A673 (cell line): ENCODE measurements around the gene KLRB1.
"Not testable (repeated sequence)": the region's sequence is repeated elsewhere in the genome, so short reads cannot be mapped to it uniquely, and the experiment has no call there.

Experiments used
- EZH2 ChIP-seq: fragments of 200-600 bp; sonication (generic); IDR thresholded peaks from 2 replicates; pipeline ENCODE4 v1.6.1; 2017; ENCODE audit warnings: borderline replicate concordance, low read depth, mild to moderate bottlenecking, mixed read lengths, antibody characterized with exemption, low read length; ENCODE audit not compliant: poor library complexity, severe bottlenecking
- TF ChIP-seq, protein P1 (sequence below): fragments of 300-800, 200-600 bp; sonication (generic); conservative IDR thresholded peaks from 2 replicates; pipeline ENCODE4 v1.5.1; 2017; ENCODE audit warnings: low read depth, mild to moderate bottlenecking, antibody characterized with exemption, low read length, moderate library complexity, mixed read lengths

GRCh38 chr12:9644985-9645551, 37.4 kb upstream of the KLRB1 start:
- TF ChIP-seq, protein P1, sequence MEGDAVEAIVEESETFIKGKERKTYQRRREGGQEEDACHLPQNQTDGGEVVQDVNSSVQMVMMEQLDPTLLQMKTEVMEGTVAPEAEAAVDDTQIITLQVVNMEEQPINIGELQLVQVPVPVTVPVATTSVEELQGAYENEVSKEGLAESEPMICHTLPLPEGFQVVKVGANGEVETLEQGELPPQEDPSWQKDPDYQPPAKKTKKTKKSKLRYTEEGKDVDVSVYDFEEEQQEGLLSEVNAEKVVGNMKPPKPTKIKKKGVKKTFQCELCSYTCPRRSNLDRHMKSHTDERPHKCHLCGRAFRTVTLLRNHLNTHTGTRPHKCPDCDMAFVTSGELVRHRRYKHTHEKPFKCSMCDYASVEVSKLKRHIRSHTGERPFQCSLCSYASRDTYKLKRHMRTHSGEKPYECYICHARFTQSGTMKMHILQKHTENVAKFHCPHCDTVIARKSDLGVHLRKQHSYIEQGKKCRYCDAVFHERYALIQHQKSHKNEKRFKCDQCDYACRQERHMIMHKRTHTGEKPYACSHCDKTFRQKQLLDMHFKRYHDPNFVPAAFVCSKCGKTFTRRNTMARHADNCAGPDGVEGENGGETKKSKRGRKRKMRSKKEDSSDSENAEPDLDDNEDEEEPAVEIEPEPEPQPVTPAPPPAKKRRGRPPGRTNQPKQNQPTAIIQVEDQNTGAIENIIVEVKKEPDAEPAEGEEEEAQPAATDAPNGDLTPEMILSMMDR = not testable (repeated sequence)
- not testable (repeated sequence) for TF ChIP-seq EZH2
